Muscle layer of colon (tissue), 2 donors: ENCODE data around the gene NT5C1A.

Experiments
- H3K27ac ChIP-seq: one replicate; pipeline ENCODE4 v1.7.0; 2013; ENCODE audit warnings: low read depth, mild to moderate bottlenecking, low read length, moderate library complexity
- H3K27me3 ChIP-seq, 2 donors: one replicate each; pipeline ENCODE4 v1.7.0; 2013; ENCODE audit warnings: low read length in 2 of 2, mild to moderate bottlenecking in 2 of 2; ENCODE audit not compliant: insufficient read depth in 2 of 2, control insufficient read depth in 1 of 2
- H3K36me3 ChIP-seq: one replicate; pipeline ENCODE4 v1.7.0; 2013; ENCODE audit warnings: mild to moderate bottlenecking, low read length; ENCODE audit not compliant: insufficient read depth
- H3K4me1 ChIP-seq: one replicate; pipeline ENCODE4 v1.7.0; 2013; ENCODE audit warnings: mild to moderate bottlenecking, low read length; ENCODE audit not compliant: insufficient read depth
- H3K4me3 ChIP-seq, 2 donors: one replicate each; pipeline ENCODE4 v1.7.0; 2013; ENCODE audit warnings: low read length in 2 of 2, low read depth in 1 of 2, mild to moderate bottlenecking in 1 of 2, moderate library complexity in 1 of 2
- H3K9ac ChIP-seq: one replicate; pipeline ENCODE4 v1.7.0; 2013; ENCODE audit warnings: low read length
- H3K9me3 ChIP-seq: one replicate; pipeline ENCODE4 v1.7.0; 2013; ENCODE audit warnings: mild to moderate bottlenecking, low read length
- donor health status: abdominal sarcoma.
- donor health status: Adenocarcinoma of cecum.

Gene NT5C1A

DNA sequence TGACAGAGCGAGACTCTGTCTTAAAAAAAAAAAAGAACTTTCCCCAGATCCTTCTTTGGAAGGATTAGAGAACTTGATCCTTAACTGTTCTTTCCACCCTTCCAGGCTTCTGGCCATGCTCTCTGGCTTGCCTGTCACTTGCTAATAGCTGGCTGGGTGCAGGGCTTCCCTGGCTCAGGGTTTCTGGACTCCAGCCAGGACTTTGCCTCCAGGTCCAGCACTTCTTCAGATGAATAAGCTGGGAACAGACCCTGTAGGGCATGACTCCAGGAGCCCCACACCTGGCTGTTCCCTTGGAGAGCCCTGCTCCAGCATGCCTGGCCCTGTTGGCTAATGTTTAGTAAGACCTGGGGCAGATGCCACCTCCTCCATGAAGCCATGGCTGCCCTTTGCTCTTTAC, 3.3 kb upstream of the NT5C1A start:
- peaks cover 6% of the 10 kb centered on the region for H3K4me1 ChIP-seq
- H3K9me3 ChIP-seq = no peaks in the 10 kb centered on the region
- no peak overlapping the region for H3K27ac ChIP-seq
- H3K9ac ChIP-seq = no peak overlapping the region
- H3K4me3 ChIP-seq = no peak overlapping the region
- H3K27me3 ChIP-seq = peaks cover 4 to 19% of the 10 kb centered on the region in 2 donors
- H3K36me3 ChIP-seq = no peaks in the 10 kb centered on the region

DNA sequence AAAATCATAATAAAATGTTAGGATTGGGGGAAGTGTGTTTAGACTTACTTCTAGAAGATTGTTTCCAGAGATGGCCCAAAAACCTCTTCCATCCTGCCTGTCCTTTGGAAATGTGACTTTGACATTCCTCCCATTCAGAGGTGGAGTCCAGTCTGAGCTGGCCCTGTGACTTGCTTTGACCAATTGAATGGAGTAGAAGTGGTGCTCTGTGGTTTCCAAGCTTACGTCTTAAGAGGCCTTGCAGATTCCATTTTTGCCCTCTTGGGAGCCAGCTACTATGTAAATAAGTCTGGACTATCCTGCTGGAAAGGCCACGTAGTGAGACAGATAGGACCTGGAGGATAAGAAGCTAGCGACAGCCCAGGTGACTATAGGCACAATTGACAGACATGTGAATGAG, 1.3 kb upstream of the NT5C1A start:
- Histone ChIP-seq H3K4me1 (peaks cover 6% of the 10 kb centered on the region), H3K9me3 (no peaks in the 10 kb centered on the region), H3K9ac (no peak overlapping the region), H3K4me3 (no peak overlapping the region), H3K27ac (no peak overlapping the region), H3K27me3 (peaks cover 4 to 24% of the 10 kb centered on the region in 2 donors), H3K36me3 (no peaks in the 10 kb centered on the region)

DNA sequence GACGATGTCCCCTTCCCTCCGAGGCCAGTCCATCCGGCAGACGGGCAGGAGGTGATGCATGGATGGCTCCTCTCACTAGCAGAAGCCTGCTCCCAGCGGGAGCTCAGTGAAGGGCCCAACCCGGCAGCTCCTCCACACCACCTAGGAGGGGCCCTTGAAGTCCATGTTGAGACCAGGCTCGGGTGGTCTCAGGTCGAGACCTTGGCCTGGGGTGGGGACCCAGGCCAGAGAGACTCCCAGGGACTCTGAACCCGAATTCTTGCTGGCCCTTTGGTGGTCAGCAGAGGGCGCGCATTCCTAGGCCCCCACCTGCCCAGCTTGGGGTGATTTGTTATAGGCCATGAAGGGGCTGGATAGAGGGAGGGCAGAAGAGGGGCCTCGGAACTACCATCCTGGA, 642 bp upstream of the NT5C1A start:
- peak overlapping the region in 1 of 2 donors; percentile 53 for H3K4me3 ChIP-seq
- H3K4me1 ChIP-seq = peaks cover 6% of the 10 kb centered on the region
- no peak overlapping the region for H3K27ac ChIP-seq
- H3K27me3 ChIP-seq = peaks cover 4 to 24% of the 10 kb centered on the region in 2 donors
- no peaks in the 10 kb centered on the region for H3K36me3 ChIP-seq
- H3K9ac ChIP-seq = no peak overlapping the region
- no peaks in the 10 kb centered on the region for H3K9me3 ChIP-seq

DNA sequence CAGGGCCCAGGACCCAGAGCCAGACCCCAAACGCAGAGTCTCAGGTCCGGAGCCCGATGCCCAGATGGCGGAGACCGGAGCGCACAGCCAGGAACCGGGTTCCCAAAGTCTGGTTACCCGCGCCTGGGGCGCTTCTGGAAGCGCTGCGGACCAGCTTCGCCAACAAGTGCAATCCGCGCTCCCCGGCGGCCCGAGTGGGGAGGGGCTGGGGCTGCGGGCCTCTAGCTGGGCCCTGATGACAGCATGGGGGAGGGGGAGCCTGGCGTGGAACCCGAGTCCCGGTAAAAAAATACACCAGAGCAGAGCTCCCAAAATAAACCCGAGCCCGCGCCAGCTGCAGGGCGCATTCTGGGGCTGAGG, 494 bp downstream of the NT5C1A start:
- H3K4me1 ChIP-seq = peaks cover 6% of the 10 kb centered on the region
- H3K9me3 ChIP-seq = no peaks in the 10 kb centered on the region
- H3K9ac ChIP-seq = no peak overlapping the region
- H3K4me3 ChIP-seq = peak overlapping the region; percentile 18 to 53
- no peak overlapping the region for H3K27ac ChIP-seq
- peaks cover 4 to 24% of the 10 kb centered on the region in 2 donors for H3K27me3 ChIP-seq
- H3K36me3 ChIP-seq = no peaks in the 10 kb centered on the region

DNA sequence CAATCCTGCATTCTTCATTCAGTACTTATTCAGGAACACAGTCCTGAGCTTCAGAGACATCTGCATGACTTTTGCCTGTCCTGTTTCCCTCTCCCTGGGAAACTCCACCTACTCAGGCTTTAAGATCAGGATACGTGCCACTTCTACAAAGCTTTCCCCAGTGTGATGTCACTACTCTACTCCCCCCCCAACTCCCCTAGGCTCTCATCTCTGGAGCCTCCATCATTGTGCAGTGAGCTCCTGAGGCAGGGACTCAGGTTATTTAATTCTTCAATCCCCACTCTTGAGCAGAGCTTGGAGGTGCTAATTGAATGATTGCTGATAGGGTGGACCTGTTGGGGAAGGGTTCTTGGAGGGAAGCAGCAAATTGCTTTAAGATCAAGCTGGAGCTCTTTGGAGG, 1.2 kb downstream of the NT5C1A start:
- Histone ChIP-seq H3K27ac (no peak overlapping the region), H3K9me3 (no peaks in the 10 kb centered on the region), H3K9ac (no peak overlapping the region), H3K27me3 (peaks cover 4 to 24% of the 10 kb centered on the region in 2 donors), H3K4me1 (peaks cover 6% of the 10 kb centered on the region), H3K4me3 (no peak overlapping the region), H3K36me3 (no peaks in the 10 kb centered on the region)

DNA sequence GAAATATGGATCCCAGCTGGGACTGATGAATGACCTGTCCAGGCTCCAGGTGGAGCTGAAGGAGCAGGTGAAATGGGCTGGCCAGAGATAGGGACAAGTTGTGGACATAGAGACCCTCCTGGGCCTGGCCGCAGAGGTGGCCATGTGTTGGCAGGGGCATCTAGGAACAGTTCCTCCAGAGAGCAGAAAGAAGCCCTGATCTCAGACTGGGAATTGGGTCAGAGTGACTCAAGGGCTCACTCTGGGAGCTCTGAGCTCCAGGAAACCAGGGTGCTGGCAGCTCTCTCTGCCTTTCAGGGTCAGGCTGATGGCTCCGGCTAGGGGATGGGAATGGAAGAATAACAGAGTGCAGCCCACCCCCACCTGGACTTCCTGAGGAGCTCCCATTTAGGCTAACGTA, 3.0 kb downstream of the NT5C1A start:
- Histone ChIP-seq H3K4me3 (no peak overlapping the region), H3K4me1 (peaks cover 6% of the 10 kb centered on the region), H3K9me3 (no peaks in the 10 kb centered on the region), H3K9ac (no peak overlapping the region), H3K27ac (no peak overlapping the region), H3K27me3 (peaks cover 4 to 24% of the 10 kb centered on the region in 2 donors), H3K36me3 (no peaks in the 10 kb centered on the region)

DNA sequence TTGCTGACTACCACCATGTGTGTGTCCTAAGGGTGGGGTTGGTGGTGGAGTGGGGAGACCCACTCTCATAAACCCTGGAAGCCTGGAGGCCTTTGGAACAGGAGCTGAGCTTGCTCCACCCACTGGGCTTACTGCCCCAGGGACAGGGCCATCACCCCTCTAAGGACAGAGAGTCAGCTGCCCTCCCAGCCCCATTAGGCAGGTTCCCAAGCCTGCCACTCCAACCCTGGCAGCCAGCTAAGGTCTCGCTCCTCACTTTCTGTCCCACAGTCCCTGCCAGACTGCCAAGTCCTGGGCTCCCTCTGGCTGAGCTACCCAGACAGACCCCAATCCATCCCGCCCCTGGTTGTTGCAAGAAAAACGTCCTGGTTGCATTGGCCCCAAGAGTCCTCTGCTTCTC, 3.8 kb downstream of the NT5C1A start:
- Histone ChIP-seq H3K36me3 (no peaks in the 10 kb centered on the region), H3K27ac (no peak overlapping the region), H3K4me1 (peaks cover 6% of the 10 kb centered on the region), H3K9me3 (no peaks in the 10 kb centered on the region), H3K9ac (no peak overlapping the region), H3K4me3 (no peak overlapping the region), H3K27me3 (peaks cover 4 to 24% of the 10 kb centered on the region in 2 donors)

DNA sequence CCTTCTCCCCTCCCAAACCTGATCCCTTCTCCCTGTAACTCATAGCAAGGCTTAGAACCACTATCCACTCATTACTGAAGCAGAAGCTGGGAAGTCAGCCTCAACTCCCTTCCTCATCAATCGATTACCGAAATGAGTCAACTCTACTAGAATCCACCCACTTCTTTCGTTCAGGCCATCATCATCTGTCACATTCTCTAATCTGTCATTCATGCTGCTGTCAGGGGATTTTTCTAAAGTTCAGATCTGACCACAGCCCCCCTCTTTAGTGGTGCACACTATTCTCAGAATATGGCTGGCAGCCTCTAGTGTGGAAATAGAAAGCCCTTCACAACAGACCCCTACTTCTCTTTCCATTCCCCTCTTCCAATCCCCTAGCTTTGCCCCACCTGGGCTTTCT, 5.1 kb downstream of the NT5C1A start:
- Histone ChIP-seq H3K9ac (no peak overlapping the region), H3K27ac (no peak overlapping the region), H3K27me3 (peaks cover 4 to 20% of the 10 kb centered on the region in 2 donors), H3K36me3 (no peaks in the 10 kb centered on the region), H3K9me3 (no peaks in the 10 kb centered on the region), H3K4me3 (no peak overlapping the region), H3K4me1 (peaks cover 6% of the 10 kb centered on the region)

DNA sequence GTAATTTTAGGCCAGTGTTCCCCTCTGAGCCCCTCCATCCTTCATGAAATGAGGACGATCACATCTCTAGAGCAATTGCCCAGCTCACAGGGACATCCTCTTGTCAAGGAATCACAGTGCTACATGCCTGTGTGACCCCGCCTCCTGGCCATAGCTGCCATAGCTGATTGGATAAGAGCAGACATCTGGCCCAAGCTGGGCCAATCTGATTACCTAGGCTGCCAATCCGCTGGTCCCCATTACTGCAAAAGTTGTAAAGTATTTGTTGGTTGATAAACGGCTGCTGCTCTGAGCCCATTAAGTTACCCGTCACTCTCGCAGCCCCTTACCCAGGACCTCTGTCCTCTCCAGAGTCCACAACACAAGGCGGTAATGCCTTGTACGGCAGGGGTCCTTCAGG, 8.3 kb downstream of the NT5C1A start:
- H3K9ac ChIP-seq = no peak overlapping the region
- H3K9me3 ChIP-seq = no peaks in the 10 kb centered on the region
- H3K27ac ChIP-seq = no peak overlapping the region
- H3K4me1 ChIP-seq = no peaks in the 10 kb centered on the region
- H3K36me3 ChIP-seq = no peaks in the 10 kb centered on the region
- H3K4me3 ChIP-seq = no peak overlapping the region
- H3K27me3 ChIP-seq = no peaks in the 10 kb centered on the region

DNA sequence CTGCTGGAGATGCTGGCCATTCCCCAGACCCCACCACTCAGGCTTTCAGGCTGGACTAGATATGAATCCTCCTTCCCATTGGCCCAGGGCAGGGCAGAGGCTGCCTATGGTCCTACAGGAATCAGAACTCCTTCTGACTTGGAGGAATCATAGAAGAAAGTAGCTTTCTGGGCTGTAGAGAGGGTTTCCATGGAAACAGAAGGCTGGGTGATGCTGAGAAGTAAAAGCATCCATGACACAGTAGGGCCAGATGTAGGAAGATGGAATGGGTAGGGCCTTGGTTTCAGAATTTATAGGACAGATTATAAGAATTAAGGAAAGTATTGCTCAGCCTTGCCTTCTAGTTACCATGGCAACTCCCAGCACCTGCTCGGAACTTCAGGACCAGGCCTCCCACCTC, 9.0 kb downstream of the NT5C1A start:
- no peak overlapping the region for H3K9ac ChIP-seq
- H3K36me3 ChIP-seq = no peaks in the 10 kb centered on the region
- H3K9me3 ChIP-seq = no peaks in the 10 kb centered on the region
- H3K4me3 ChIP-seq = no peak overlapping the region
- H3K27ac ChIP-seq = no peak overlapping the region
- no peaks in the 10 kb centered on the region for H3K4me1 ChIP-seq
- H3K27me3 ChIP-seq = no peaks in the 10 kb centered on the region

DNA sequence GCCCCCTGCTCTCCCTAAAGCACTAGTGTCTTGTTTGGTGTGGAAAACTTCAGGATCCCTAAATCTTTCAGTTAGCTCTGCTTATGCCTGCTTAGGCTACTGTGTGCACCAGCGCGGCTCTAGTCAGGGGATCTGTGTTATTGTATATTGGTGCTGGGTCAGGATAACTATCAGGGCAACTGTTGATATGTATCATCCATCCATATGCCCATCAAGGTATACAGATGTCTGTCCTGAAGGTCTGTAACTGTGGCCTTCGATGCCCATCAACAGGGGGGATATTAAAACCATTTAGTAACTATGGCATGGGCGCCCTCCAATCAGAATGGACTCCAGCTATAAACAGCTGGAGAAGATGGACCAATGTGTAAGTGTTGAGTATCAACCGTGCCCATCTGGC, 12.4 kb downstream of the NT5C1A start:
- no peaks in the 10 kb centered on the region for H3K4me1 ChIP-seq
- no peaks in the 10 kb centered on the region for H3K36me3 ChIP-seq
- H3K27ac ChIP-seq = no peak overlapping the region
- no peak overlapping the region for H3K9ac ChIP-seq
- H3K4me3 ChIP-seq = no peak overlapping the region
- H3K27me3 ChIP-seq = no peaks in the 10 kb centered on the region
- no peaks in the 10 kb centered on the region for H3K9me3 ChIP-seq

DNA sequence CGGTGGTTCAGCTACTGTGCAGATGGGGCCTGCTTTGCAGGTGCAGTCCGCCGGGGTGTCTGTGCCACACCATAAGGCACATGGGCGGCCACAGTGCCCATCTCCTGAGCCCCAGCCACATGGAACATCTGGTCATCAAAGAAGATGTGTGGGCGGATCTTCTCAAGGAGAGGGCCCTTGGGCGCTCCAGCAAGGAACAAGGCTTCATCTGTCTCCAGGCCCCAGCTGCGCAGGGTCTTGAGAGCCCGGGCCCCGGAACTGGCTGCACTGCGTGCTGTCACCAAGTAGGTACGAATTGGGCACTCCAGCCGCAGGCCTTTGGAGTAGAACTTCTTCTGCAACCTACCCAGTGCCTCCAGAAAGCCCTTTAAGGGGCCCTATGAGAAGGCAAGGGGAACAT, 12.8 kb downstream of the NT5C1A start:
- Histone ChIP-seq H3K36me3 (no peaks in the 10 kb centered on the region), H3K4me3 (no peak overlapping the region), H3K9ac (no peak overlapping the region), H3K4me1 (no peaks in the 10 kb centered on the region), H3K9me3 (no peaks in the 10 kb centered on the region), H3K27me3 (no peaks in the 10 kb centered on the region), H3K27ac (no peak overlapping the region)
